Measurements from ENCODE around the gene MXRA5.
"Not testable (repeated sequence)": the region's sequence is repeated elsewhere in the genome, so short reads cannot be mapped to it uniquely, and the experiment has no call there.

DNA sequence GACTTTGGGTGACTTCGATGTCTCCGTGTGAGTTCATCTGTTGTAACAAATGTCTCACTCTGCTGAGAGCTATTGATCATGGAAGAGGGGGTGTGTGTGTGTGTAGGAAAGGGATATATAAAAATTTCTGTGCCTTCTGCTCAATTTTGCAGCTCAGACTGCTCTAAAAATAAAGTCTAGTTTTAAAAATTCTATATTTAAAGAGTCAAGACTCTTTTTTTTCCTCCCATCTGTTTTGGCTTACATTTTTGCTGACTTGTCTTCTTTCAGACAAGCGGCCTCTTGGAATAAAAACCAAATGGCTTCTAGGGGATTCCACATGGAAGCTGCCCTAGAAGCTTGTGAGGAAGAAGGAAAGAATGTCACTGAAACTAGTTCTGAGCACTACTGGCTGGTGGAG, 6.3 kb upstream of the MXRA5 start:
- TF ChIP-seq GABPA (IDR thresholded peaks at IDR 0.05; ENCODE audit: low read depth); KDM1A (IDR thresholded peaks at IDR 0.05; ENCODE audit: borderline replicate concordance); TCF7 (IDR thresholded peaks at IDR 0.05; ENCODE audit: borderline replicate concordance); RAD21 (IDR thresholded peaks at IDR 0.05; ENCODE audit: insufficient read depth, low read depth, low read length); RCOR1 (conservative IDR thresholded peaks at IDR 0.05; ENCODE audit: low read depth, low read length); SIN3A (IDR thresholded peaks at IDR 0.05; ENCODE audit: low read depth, low read length); EP300 (IDR thresholded peaks at IDR 0.05; ENCODE audit: borderline replicate concordance in 1 of 2, control insufficient read depth in 1 of 2, low read depth in 2 of 2, low read length in 2 of 2); LARP7 (IDR thresholded peaks at IDR 0.05); CREM (IDR thresholded peaks at IDR 0.05; ENCODE audit: low read depth): not testable (repeated sequence)
- TF ChIP-seq, protein P1, sequence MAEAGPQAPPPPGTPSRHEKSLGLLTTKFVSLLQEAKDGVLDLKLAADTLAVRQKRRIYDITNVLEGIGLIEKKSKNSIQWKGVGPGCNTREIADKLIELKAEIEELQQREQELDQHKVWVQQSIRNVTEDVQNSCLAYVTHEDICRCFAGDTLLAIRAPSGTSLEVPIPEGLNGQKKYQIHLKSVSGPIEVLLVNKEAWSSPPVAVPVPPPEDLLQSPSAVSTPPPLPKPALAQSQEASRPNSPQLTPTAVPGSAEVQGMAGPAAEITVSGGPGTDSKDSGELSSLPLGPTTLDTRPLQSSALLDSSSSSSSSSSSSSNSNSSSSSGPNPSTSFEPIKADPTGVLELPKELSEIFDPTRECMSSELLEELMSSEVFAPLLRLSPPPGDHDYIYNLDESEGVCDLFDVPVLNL (IDR thresholded peaks at IDR 0.05; ENCODE audit: low read depth, low read length), result not testable (repeated sequence)
- TF ChIP-seq, protein P2, sequence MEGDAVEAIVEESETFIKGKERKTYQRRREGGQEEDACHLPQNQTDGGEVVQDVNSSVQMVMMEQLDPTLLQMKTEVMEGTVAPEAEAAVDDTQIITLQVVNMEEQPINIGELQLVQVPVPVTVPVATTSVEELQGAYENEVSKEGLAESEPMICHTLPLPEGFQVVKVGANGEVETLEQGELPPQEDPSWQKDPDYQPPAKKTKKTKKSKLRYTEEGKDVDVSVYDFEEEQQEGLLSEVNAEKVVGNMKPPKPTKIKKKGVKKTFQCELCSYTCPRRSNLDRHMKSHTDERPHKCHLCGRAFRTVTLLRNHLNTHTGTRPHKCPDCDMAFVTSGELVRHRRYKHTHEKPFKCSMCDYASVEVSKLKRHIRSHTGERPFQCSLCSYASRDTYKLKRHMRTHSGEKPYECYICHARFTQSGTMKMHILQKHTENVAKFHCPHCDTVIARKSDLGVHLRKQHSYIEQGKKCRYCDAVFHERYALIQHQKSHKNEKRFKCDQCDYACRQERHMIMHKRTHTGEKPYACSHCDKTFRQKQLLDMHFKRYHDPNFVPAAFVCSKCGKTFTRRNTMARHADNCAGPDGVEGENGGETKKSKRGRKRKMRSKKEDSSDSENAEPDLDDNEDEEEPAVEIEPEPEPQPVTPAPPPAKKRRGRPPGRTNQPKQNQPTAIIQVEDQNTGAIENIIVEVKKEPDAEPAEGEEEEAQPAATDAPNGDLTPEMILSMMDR (IDR thresholded peaks at IDR 0.05 in 2 of 3, conservative IDR thresholded peaks at IDR 0.05 in 1 of 3; ENCODE audit: control insufficient read depth in 2 of 3, extremely low read depth in 1 of 3, insufficient read depth in 1 of 3, low read depth in 3 of 3, low read length in 3 of 3), result not testable (repeated sequence)
- TF ChIP-seq, protein P3, sequence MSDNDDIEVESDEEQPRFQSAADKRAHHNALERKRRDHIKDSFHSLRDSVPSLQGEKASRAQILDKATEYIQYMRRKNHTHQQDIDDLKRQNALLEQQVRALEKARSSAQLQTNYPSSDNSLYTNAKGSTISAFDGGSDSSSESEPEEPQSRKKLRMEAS (IDR thresholded peaks at IDR 0.05; ENCODE audit: low read depth, low read length), result not testable (repeated sequence)
